HepG2 (cell line): ENCODE measurements around the gene MTA3. TPM values are rescaled to one million over a fixed set of nuclear protein-coding genes. Genes with fewer than 3 reads are reported as not detected.

ENCODE experiments used
- CAMTA2 ChIP-seq: sonication (generic); formaldehyde crosslinking; IDR thresholded peaks from 2 replicates; pipeline ENCODE4 v1.4.0; 2020; ENCODE audit warnings: mild to moderate bottlenecking, missing genetic modification reagents, borderline replicate concordance
- CEBPG ChIP-seq: IDR thresholded peaks from 2 replicates; pipeline ENCODE4 v1.6.1; 2016
- DMAP1 ChIP-seq: IDR thresholded peaks from 2 replicates; pipeline ENCODE4 v1.6.1; 2016
- ELF3 ChIP-seq: IDR thresholded peaks from 2 replicates; pipeline ENCODE4 v1.6.1; 2016; ENCODE audit warnings: missing genetic modification reagents, missing compliant biosample characterization
- ERF ChIP-seq: IDR thresholded peaks from 2 replicates; pipeline ENCODE4 v1.6.1; 2018; ENCODE audit warnings: missing biosample characterization, missing genetic modification reagents
- FOSL1 ChIP-seq: sonication (generic); formaldehyde crosslinking; IDR thresholded peaks from 2 replicates; pipeline ENCODE4 v1.9.0; 2021; ENCODE audit warnings: missing genetic modification reagents, borderline replicate concordance
- FOXP1 ChIP-seq, 2 experiments: fragments of 450-650 bp in 1 of 2; IDR thresholded peaks; 2 replicates each; pipeline ENCODE4 v1.6.1; 2017 to 2018; ENCODE audit warnings: antibody characterized with exemption in 1 of 2
- MIXL1 ChIP-seq: IDR thresholded peaks from 2 replicates; pipeline ENCODE4 v1.6.1; 2016
- SMAD3 ChIP-seq: sonication (generic); formaldehyde crosslinking; IDR thresholded peaks from 2 replicates; pipeline ENCODE4 v1.4.0; 2020; ENCODE audit warnings: missing genetic modification reagents
- SP4 ChIP-seq: sonication (generic); formaldehyde crosslinking; IDR thresholded peaks from 2 replicates; pipeline ENCODE4 v1.8.1; 2023; ENCODE audit warnings: mild to moderate bottlenecking, missing genetic modification reagents
- TBX2 ChIP-seq: sonication (generic); formaldehyde crosslinking; IDR thresholded peaks from 2 replicates; pipeline ENCODE4 v1.5.0; 2020; ENCODE audit warnings: missing genetic modification reagents, mild to moderate bottlenecking, borderline replicate concordance
- ZNF326 ChIP-seq: sonication (generic); formaldehyde crosslinking; IDR thresholded peaks from 2 replicates; pipeline ENCODE4 v1.4.0; 2020; ENCODE audit warnings: missing genetic modification reagents, borderline replicate concordance
- ZNF33A ChIP-seq: sonication (generic); formaldehyde crosslinking; IDR thresholded peaks from 2 replicates; pipeline ENCODE4 v1.5.1; 2020; ENCODE audit warnings: missing genetic modification reagents, mild to moderate bottlenecking, moderate library complexity, borderline replicate concordance
- ZNF598 ChIP-seq: sonication (generic); formaldehyde crosslinking; IDR thresholded peaks from 2 replicates; pipeline ENCODE4 v1.5.1; 2020; ENCODE audit warnings: mild to moderate bottlenecking, missing genetic modification reagents, borderline replicate concordance
- polyA plus RNA-seq, 8 experiments: library from polyadenylated mRNA; depleted of rRNA in 3 of 8; stranded (reverse) in 7 of 8; unstranded in 1 of 8; fragments of >200 nt; fragmentation: Illumina TruSeq in 4 of 8; extraction: Trizol in 4 of 8; gene quantifications; 2 replicates each; pipeline versions ENCODE4 v1.2.1 to v1.2.3, GENCODE V29; 2011 to 2016; ENCODE audit warnings: low read depth in 4 of 8, missing spikeins in 1 of 8, mixed read lengths in 1 of 8; ENCODE audit not compliant: insufficient read depth in 1 of 8
- total RNA-seq, 5 experiments: library from RNA; depleted of rRNA; stranded (reverse); fragments of >200 nt; fragmentation: Illumina TruSeq; extraction: Trizol; gene quantifications; 2 replicates each; pipeline ENCODE4 v1.2.3, GENCODE V29; 2016; ENCODE audit warnings: low read depth in 1 of 5
- TF ChIP-seq, protein P1 (sequence below), 2 experiments: fragments of 450-650 bp in 1 of 2; sonication (generic) in 1 of 2; formaldehyde crosslinking; IDR thresholded peaks; 2 replicates each; pipeline versions ENCODE4 v1.5.0 to v1.8.0; 2020 to 2022; ENCODE audit warnings: mild to moderate bottlenecking in 1 of 2, missing genetic modification reagents in 1 of 2
- TF ChIP-seq, protein P2 (sequence below): sonication (generic); formaldehyde crosslinking; IDR thresholded peaks from 2 replicates; pipeline ENCODE4 v1.4.0; 2020; ENCODE audit warnings: missing genetic modification reagents
- TF ChIP-seq, protein P3 (sequence below): fragments of 450-650 bp; IDR thresholded peaks from 2 replicates; pipeline ENCODE4 v1.6.1; 2017; ENCODE audit warnings: mild to moderate bottlenecking
- TF ChIP-seq, protein P4 (sequence below): sonication (generic); formaldehyde crosslinking; IDR thresholded peaks from 2 replicates; pipeline ENCODE4 v1.5.1; 2020; ENCODE audit warnings: mild to moderate bottlenecking, missing genetic modification reagents, moderate library complexity

Gene MTA3
- total and polyA plus RNA-seq, 2 of the 13 experiments (the other 11 are each of a cell fraction or from before 2014, with no cell fraction given), result 48.8 to 77.8 TPM

DNA sequence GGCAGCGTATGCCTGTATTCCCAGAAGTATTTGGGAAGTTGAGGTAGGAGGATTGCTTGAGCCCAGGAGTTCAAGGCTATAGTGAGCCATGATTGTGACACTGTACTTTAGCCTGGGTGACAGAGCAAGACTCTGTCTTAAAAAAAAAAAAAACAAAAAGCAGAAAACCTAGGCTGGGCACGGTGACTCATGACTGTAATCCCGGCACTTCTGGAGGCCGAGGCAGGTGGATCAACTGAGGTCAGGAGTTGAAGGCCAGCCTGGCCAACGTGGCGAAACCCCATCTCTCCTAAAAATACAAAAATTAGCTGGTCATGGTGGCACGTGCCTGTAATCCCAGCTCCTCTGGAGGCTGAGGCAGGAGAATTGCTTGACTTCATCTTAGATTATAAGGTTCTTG, 46.4 kb downstream of the MTA3 start (continued):
- TF ChIP-seq, protein P1, sequence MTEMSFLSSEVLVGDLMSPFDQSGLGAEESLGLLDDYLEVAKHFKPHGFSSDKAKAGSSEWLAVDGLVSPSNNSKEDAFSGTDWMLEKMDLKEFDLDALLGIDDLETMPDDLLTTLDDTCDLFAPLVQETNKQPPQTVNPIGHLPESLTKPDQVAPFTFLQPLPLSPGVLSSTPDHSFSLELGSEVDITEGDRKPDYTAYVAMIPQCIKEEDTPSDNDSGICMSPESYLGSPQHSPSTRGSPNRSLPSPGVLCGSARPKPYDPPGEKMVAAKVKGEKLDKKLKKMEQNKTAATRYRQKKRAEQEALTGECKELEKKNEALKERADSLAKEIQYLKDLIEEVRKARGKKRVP (CRISPR knock-in tag; IDR thresholded peaks at IDR 0.05), result peak in 1 of 2 experiments; percentile 39; a peak in 1 of 4 replicates
- TF ChIP-seq SMAD3 (peak; percentile 45; the same call in 1 of the 2 replicates), CAMTA2 (CRISPR knock-in tag) (no peak), ELF3 (0 out of 2 replicates have a peak, but pooled peaks have one; percentile 21), CEBPG (CRISPR knock-in tag) (peak; percentile 68), ZNF33A (CRISPR knock-in tag) (no peak), FOXP1 (IDR thresholded peaks at IDR 0.05) (no peak), FOXP1 (CRISPR knock-in tag; IDR thresholded peaks at IDR 0.05) (peak; percentile 41; the same call in 1 of the 2 replicates), DMAP1 (CRISPR knock-in tag) (peak; percentile 41; the same call in 1 of the 2 replicates), ZNF598 (CRISPR knock-in tag) (0 out of 2 replicates have a peak, but pooled peaks have one; percentile 40), ZNF326 (CRISPR knock-in tag) (no peak), TBX2 (peak; percentile 55), ERF (CRISPR knock-in tag) (0 out of 2 replicates have a peak, but pooled peaks have one; percentile 67), MIXL1 (CRISPR knock-in tag) (peak; percentile 19; the same call in 1 of the 2 replicates), FOSL1 (CRISPR knock-in tag) (peak; percentile 81; the same call in 1 of the 2 replicates), SP4 (CRISPR knock-in tag) (no peak)
- TF ChIP-seq, protein P2, sequence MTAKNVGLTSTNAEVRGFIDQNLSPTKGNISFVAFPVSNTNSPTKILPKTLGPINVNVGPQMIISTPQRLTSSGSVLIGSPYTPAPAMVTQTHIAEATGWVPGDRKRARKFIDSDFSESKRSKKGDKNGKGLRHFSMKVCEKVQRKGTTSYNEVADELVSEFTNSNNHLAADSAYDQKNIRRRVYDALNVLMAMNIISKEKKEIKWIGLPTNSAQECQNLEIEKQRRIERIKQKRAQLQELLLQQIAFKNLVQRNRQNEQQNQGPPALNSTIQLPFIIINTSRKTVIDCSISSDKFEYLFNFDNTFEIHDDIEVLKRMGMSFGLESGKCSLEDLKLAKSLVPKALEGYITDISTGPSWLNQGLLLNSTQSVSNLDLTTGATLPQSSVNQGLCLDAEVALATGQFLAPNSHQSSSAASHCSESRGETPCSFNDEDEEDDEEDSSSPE (CRISPR knock-in tag), result peak; percentile 48
- TF ChIP-seq, protein P3, sequence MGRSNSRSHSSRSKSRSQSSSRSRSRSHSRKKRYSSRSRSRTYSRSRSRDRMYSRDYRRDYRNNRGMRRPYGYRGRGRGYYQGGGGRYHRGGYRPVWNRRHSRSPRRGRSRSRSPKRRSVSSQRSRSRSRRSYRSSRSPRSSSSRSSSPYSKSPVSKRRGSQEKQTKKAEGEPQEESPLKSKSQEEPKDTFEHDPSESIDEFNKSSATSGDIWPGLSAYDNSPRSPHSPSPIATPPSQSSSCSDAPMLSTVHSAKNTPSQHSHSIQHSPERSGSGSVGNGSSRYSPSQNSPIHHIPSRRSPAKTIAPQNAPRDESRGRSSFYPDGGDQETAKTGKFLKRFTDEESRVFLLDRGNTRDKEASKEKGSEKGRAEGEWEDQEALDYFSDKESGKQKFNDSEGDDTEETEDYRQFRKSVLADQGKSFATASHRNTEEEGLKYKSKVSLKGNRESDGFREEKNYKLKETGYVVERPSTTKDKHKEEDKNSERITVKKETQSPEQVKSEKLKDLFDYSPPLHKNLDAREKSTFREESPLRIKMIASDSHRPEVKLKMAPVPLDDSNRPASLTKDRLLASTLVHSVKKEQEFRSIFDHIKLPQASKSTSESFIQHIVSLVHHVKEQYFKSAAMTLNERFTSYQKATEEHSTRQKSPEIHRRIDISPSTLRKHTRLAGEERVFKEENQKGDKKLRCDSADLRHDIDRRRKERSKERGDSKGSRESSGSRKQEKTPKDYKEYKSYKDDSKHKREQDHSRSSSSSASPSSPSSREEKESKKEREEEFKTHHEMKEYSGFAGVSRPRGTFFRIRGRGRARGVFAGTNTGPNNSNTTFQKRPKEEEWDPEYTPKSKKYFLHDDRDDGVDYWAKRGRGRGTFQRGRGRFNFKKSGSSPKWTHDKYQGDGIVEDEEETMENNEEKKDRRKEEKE, result no peak
- TF ChIP-seq, protein P4, sequence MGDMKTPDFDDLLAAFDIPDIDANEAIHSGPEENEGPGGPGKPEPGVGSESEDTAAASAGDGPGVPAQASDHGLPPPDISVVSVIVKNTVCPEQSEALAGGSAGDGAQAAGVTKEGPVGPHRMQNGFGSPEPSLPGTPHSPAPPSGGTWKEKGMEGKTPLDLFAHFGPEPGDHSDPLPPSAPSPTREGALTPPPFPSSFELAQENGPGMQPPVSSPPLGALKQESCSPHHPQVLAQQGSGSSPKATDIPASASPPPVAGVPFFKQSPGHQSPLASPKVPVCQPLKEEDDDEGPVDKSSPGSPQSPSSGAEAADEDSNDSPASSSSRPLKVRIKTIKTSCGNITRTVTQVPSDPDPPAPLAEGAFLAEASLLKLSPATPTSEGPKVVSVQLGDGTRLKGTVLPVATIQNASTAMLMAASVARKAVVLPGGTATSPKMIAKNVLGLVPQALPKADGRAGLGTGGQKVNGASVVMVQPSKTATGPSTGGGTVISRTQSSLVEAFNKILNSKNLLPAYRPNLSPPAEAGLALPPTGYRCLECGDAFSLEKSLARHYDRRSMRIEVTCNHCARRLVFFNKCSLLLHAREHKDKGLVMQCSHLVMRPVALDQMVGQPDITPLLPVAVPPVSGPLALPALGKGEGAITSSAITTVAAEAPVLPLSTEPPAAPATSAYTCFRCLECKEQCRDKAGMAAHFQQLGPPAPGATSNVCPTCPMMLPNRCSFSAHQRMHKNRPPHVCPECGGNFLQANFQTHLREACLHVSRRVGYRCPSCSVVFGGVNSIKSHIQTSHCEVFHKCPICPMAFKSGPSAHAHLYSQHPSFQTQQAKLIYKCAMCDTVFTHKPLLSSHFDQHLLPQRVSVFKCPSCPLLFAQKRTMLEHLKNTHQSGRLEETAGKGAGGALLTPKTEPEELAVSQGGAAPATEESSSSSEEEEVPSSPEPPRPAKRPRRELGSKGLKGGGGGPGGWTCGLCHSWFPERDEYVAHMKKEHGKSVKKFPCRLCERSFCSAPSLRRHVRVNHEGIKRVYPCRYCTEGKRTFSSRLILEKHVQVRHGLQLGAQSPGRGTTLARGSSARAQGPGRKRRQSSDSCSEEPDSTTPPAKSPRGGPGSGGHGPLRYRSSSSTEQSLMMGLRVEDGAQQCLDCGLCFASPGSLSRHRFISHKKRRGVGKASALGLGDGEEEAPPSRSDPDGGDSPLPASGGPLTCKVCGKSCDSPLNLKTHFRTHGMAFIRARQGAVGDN (CRISPR knock-in tag), result peak; percentile 68
